ENCODE measurements around the gene LHX3.

DNA sequence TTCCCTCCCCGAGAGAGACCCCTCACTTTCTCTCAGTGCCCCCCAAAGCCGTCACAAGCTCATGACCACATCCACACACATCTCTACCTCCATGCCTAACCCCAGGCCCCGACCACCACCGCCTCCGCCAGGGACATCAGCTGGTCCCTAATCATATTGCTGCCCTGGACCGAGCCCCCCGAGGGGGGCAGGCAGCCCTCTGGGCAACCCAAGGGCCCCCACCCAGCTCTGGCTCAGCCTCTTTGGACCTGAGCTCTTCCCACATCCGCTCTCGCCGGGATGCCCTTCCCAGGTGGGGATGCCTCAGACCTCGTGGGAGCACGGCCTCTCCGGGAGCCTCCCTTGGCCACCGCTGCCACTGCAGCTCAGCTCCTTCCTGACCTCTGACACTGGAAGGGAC is 18.5 kb downstream of the LHX3 start:
- TF ChIP-seq, protein P1, sequence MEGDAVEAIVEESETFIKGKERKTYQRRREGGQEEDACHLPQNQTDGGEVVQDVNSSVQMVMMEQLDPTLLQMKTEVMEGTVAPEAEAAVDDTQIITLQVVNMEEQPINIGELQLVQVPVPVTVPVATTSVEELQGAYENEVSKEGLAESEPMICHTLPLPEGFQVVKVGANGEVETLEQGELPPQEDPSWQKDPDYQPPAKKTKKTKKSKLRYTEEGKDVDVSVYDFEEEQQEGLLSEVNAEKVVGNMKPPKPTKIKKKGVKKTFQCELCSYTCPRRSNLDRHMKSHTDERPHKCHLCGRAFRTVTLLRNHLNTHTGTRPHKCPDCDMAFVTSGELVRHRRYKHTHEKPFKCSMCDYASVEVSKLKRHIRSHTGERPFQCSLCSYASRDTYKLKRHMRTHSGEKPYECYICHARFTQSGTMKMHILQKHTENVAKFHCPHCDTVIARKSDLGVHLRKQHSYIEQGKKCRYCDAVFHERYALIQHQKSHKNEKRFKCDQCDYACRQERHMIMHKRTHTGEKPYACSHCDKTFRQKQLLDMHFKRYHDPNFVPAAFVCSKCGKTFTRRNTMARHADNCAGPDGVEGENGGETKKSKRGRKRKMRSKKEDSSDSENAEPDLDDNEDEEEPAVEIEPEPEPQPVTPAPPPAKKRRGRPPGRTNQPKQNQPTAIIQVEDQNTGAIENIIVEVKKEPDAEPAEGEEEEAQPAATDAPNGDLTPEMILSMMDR (conservative IDR thresholded peaks at IDR 0.05; ENCODE audit: low read depth, low read length), result no peak
- TF ChIP-seq EZH2 (IDR thresholded peaks at IDR 0.05; ENCODE audit: low read length, unreplicated experiment), result no peak
